AG08395 (cell line): ENCODE measurements around the gene SYMPK.

ENCODE experiments used
- DNase-seq: peaks from one replicate; pipeline ENCODE4 v3.0.0; 2012; ENCODE audit warnings: mixed read lengths, low spot score

SYMPK gene

GRCh38 chr19:45825263-45825605 is 37.7 kb downstream of the SYMPK start:
- no peak for DNase-seq

DNA sequence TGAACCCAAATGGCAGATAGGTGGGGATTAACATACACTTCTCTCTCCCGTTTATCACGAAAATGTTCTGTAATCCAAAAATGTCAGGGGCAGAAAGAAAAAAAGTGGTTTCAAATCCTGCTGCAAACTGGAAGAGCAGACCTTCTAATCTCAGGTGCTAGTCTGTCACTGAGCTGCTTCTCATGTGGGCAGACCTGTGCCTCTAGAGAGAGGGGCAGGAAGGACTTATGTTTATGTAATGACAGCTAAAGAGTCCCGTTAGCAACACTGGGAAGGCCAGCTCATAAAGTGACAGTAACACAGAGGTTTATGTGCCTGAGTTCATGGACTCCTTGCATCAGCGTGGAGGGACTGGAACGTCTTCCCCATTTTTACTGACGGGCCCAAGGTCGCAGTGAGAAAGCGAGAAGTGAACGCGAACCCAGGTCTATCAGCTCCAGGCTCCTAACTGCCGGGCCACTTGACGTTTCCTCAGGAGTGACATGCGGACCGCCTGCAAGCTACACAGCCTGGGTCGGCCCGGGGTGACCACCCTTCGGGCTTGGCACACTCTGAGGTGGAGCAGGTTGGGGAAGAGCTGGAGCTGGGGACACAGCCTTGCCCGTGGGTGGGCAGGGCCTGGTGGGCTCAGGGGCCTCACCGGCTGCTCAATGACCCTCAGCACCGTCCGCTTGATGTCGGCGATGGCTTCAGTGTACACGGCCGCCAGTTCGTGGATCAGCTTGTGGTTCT is 38.2 kb downstream of the SYMPK start:
- DNase-seq: no peak

GRCh38 chr19:45824041-45824471 is 38.9 kb downstream of the SYMPK start:
- DNase-seq: no peak

DNA sequence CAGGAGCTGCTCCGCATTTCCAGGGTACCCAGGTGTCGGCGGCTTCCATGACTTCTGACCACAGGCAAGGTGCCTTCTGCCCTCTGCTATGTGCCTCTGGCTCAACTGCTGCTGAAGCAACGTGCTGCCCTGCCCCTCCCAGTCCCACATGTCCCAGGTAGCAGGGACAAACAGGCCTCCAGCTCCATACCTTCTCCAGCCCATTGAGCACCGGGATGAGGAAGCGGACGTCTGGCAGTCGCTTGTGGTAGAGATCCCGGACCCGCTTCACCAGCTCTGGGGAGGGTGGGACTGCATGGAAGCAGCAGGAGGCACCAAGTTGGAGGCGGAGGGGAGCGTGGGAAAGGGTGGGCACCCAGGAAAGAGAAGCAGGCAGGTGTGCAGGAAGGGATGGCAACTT is 39.8 kb downstream of the SYMPK start:
- DNase-seq: no peak

- DNase-seq: no peak
Observed at GRCh38 chr19:45822716-45823115, 40.2 kb downstream of the SYMPK start.

DNA sequence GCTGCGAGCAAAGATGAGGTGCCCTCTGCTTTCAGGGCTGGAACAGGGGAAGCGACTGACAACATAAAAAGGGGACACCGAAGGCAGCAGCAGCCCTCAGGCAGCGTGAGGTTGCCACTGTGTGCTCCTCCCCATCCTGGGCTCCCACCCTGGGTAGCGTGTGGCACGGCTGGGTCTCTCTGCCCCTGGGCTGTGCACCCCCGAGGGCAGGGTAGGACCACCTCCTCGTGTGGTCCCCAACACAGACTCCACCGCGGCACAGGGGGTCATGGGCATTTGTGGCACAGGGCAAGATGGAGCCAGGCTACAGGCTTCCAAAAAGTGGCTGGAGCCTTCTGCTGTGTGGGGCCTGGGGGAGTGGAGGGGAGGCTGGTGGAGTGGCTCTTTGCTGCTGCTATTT is 41.4 kb downstream of the SYMPK start:
- no peak for DNase-seq

- DNase-seq: no peak
Observed at GRCh38 chr19:45821103-45821521, 41.8 kb downstream of the SYMPK start.

DNA sequence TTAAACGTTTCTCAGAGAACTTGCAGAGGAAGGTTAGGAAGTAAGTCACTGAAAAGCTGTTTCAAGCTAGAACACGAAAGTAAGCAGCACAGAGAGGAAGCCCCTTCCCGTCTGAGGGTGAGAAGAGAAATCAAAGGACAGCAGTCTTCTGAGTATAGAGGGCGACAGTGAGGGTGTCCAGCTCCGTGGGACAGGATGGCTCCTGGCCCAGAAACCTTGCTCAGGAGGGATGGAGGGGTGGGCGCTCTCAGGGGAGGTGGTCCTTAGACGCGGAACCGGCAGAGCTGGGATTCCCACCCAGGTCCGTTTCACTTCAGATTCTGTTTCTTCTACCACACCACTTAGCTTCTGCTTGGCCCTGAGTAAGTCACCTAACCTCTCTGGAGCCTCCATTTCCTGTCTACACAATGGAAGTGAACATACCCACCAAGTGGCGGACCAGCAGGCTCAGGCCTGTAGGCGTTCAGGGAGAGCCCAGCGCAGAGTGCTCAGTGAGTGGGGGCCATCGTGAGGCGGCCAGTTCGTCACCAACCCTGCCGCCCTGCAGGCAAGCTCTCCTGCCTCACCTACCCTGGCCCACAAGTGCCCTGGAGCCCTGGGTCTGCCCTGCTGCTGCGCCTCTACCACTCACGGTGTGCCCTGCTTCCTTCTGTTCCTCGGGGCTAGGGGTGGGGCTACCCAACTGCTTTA is 42.4 kb downstream of the SYMPK start:
- no peak for DNase-seq

GRCh38 chr19:45819769-45820168 is 43.2 kb downstream of the SYMPK start:
- DNase-seq: no peak

- no peak for DNase-seq
Observed at GRCh38 chr19:45817725-45818301, 45.1 kb downstream of the SYMPK start.

- peak; percentile 98 for DNase-seq
Observed at GRCh38 chr19:45817010-45817724, 45.8 kb downstream of the SYMPK start.

GRCh38 chr19:45816236-45817009 is 46.5 kb downstream of the SYMPK start:
- DNase-seq: no peak

DNA sequence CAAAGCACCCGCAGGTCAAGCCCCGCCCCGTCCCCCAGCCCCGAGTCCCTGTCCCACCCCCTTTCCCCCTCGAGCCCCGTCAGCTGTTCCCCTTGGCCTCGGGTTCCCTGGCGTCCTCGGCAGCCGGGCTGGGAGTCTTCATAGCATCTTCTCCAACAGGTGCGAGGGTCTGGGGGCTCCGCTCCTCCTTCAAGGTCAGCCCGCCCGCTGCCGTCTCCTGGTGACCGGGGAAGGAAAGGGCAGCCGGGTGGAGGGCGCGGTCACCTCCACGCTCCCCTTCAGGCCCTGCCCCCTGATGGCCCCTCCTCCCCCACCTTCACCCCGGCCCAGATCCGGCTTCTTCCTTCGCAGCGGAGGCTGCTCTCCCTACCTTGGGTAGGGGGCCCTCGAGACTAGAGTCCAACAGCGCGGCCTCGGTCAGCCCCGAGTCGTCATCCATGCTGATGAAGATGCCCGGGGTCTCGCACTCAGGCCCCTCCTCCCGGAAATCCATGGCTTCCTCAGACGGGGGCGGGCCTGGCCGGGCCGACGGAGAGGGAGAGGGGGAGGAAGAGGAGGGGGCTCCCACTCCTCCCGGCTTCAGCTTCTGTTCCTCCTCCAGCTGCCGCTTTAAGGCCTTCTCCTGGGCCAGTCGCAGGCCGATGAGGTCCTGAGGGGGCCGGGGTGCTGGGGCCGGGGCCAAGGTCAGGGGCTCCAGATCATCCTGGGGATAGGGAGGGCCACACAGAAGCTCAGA is 47.3 kb downstream of the SYMPK start:
- DNase-seq: no peak

DNA sequence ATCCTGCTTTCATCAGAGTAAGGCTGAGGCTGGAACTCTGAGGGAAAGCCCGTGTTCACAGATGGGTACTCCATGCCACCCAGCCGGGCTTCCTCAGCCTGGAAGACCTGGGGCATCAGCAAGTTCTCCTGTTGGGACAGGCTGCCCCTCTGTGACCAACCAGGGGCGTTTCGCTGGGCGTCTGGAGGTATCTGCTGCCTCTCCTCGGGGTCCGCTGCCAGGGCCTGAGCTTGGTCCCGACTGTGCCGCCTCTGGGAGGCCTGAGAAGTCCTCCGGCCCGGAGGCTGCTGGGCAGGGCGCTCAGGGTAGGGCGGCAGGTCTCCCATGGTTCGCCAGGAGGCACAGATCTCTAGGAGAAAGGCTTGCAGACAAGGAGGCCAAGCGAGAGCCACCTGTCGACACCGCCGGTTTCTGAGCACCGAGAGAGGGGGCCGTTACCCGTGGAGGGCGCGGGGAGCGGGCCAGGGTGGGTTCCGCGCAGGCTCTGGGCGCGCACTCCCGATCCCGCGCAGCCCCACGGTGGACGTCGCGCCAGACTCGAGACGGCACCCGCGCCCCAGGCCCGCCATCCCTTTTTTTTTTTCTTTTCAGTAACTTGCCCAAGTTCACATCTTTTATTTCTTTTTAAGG is 48.0 kb downstream of the SYMPK start, which contains the start of gene RSPH6A:
RSPH6A (minus strand) TSS at position 458 of the 630 bp plus-strand sequence; CDS start at position 326, 132 bp downstream.
- DNase-seq: no peak

GRCh38 chr19:45814166-45814780 is 48.7 kb downstream of the SYMPK start:
- no peak for DNase-seq

DNA sequence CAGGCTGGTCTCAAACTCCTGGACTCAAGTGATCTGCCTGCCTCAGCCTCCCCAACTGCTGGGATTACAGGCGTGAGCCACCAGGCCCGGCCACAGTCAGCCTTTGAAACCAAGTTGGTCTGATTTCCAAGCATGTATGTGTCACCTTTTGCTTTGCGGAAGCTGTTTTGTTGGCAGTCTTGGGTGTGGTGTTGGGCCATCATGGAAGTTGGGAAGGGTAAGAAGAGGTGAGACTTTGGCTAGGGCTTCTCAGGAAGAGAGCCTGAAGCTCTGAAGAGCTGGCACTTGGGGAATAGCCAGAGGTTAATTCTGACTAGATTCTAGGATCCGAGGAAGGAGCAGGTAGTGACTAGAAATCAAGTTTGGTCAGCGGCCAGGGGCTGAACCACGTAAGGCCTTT is 50.6 kb downstream of the SYMPK start:
- DNase-seq: no peak

GRCh38 chr19:45809643-45810159 is 53.2 kb downstream of the SYMPK start:
- DNase-seq: peak; percentile 29

DNA sequence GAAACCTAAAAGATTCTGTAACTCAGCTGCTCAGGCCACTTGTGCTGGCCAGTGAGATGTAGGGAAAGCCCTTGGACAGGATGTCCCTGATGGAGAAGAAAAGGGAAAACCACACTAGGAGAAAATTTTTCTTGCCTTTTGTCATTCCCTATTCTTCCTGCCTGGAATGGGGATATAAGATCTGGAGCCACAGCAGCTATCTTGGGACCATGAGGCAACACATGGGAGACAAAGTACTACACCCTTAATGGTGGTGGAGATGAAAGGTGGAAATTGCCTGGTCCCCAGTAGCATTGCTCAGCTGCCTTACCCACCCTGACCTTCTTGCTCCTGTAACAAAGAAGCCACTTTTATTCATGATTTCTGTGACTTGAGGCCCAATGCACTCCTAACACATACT is 57.2 kb downstream of the SYMPK start:
- no peak for DNase-seq

DNA sequence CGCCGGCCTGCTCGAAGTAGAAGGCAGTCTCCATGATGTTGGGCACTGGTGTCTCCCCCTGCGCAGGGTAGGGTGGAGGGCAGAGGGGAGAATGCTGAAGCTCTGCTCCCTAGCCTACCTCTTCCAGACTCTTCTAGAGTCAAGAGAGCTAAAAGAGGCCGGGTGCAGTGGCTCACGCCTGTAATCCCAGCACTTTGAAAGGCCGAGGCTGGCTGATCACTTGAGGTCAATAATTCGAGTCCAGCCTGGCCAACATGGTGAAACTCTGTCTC is 58.1 kb downstream of the SYMPK start:
- no peak for DNase-seq
